IPS-NIHi11 (cell line): ENCODE results near the gene SNRPD2.
"Not testable (repeated sequence)": the region's sequence is repeated elsewhere in the genome, so short reads cannot be mapped to it uniquely, and the experiment has no call there.

Experiments used
- DNase-seq: peaks from one replicate; pipeline ENCODE4 v3.0.0; 2012; ENCODE audit warnings: mixed read lengths, low spot score

Gene SNRPD2

DNA sequence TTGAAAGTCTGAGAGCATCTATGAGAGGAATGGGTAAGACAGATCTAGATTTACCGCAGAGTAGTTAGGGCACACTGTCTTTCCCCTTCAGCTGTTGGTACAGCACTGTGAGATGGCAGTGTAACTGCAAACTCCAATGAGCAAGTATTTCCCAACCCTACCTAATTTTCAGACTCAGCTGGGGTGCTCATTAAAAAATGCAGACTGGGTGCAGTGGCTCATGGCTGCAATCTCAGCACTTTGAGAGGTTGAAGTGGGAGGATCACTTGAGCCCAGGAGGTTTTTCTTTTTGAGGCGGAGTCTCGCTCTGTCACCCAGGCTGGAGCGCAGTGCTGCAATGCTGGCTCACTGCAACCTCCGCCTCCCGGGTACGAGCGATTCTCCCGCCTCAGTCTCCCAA lies 13.4 kb upstream of the SNRPD2 start:
- no peak for DNase-seq

DNA sequence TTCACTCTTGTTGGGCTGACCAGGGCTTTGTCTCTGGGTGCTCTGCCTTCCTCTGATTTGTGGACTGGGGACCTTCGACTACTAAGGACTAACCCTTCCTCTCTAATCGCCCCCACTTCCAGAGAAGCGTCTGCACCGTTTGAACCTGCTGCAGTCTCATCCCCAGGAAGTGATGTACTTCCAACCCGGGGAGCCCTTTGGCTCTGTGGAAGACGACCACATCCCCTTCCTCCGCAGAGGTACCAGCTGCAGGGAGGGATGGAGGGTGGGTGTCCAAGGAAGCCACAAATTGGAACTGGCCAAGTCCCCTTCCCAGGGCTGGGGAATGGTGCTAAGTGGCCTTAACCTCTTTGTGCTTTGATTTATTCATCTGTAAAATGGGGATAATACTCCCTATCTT lies 9.9 kb upstream of the SNRPD2 start:
- DNase-seq, result no peak

GRCh38 chr19:45693106-45693788 lies 1.5 kb upstream of the SNRPD2 start:
- peak; percentile 84 for DNase-seq

DNA sequence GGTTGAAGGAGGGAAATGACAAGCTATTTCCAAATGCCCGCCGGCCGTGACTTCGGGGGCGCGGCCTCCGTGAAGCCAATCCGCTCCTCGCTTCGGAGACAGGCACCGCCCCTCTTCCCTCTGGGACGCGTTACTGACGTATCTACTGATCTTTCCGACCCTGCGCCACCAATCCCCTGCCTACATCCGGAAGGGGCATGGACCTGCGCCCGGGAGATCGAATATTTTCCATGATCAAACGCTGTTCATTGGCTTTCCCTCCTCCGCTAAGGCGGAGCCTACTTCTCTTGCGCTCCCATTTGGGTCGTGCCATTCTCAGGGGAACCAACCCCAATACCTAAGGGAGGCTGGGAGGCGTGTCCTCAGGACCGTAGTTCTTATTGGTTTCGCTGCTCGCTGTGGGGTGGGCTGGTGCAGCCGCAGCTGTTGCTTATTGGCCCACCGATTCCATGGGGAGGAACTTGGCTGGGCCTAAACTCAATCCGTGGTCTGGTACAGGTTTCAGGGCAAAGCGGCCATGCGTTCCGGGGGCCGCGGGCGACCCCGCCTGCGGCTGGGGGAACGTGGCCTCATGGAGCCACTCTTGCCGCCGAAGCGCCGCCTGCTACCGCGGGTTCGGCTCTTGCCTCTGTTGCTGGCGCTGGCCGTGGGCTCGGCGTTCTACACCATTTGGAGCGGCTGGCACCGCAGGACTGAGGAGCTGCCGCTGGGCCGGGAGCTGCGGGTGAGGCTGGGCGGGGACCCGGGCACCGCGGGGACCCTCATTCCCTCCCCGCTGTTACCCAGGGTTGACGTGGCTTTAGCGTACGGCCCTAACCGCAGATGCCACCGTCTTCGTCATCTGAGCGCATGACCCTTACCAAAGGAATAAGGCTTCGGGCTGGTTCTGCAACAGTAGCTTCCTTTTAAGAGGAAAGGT lies 693 bp upstream of the SNRPD2 start, which contains the start of gene QPCTL:
Gene QPCTL (plus strand): TSS at position 480 of the 919 bp plus-strand sequence. CDS start 38 bp downstream, at position 518.
- peak; percentile 92 for DNase-seq

- no peak for DNase-seq
These were observed 4.2 kb downstream of the SNRPD2 start for GRCh38 chr19:45687599-45687998.

- not testable (repeated sequence) for DNase-seq
These were observed 6.7 kb downstream of the SNRPD2 start for GRCh38 chr19:45685045-45685444.

GRCh38 chr19:45682908-45683307 lies 8.8 kb downstream of the SNRPD2 start:
- DNase-seq, result no peak

- DNase-seq, result no peak
These were observed 9.6 kb downstream of the SNRPD2 start for GRCh38 chr19:45682117-45682516.

DNA sequence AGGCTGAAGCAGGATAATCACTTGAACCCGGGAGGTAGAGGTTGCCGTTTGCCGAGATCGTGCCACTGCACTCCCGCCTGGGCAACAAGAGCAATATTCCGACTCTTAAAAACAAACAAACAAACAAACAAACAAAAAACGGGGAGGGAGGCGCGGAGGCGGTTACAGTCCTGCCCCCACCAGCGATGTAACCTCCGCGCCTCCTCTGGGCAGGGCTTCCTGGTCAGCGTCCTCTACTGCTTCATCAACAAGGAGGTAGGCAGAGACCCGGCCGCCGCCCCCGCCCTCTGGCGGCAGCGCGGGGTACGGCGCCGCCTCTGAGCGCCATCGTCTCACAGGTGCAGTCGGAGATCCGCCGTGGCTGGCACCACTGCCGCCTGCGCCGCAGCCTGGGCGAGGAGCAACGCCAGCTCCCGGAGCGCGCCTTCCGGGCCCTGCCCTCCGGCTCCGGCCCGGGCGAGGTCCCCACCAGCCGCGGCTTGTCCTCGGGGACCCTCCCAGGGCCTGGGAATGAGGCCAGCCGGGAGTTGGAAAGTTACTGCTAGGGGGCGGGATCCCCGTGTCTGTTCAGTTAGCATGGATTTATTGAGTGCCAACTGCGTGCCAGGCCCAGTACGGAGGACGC lies 10.2 kb downstream of the SNRPD2 start:
- DNase-seq, result peak; percentile 90

DNA sequence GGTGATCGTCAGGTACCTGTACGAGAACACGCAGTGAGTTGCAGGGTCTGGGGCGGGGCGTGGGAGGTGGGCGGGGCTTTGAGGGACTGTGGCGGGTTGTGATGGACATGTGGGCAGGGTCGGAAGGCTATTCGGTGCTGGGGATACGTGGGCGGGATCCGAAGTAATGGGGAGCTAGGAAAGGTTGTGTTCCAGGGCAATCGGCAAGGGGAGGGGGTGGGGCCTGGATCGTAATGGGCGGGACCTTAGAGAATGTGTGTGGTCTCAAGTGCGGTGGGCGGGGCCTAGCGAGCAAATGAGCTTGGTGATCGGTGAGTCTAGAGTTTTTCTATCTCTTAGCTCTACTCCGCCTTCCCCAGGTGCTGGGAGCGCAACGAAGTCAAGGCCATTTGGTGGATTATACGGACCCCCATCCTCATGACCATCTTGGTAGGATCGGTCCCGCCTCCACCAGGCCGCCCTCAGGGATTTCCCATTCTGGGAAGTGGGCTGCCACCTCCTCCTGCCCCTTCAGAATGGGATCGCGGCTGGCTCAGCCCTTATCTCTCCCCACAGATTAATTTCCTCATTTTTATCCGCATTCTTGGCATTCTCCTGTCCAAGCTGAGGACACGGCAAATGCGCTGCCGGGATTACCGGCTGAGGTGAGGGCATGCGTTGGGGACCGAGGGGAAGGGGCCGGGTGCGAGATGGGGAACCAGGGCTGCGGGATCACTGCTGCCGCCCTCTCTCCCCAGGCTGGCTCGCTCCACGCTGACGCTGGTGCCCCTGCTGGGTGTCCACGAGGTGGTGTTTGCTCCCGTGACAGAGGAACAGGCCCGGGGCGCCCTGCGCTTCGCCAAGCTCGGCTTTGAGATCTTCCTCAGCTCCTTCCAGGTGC lies 14.2 kb downstream of the SNRPD2 start:
- peak; percentile 92 for DNase-seq

GRCh38 chr19:45676851-45677263 lies 14.9 kb downstream of the SNRPD2 start:
- DNase-seq, result peak; percentile 60

- DNase-seq, result no peak
These were observed 16.8 kb downstream of the SNRPD2 start for GRCh38 chr19:45674946-45675345.

DNA sequence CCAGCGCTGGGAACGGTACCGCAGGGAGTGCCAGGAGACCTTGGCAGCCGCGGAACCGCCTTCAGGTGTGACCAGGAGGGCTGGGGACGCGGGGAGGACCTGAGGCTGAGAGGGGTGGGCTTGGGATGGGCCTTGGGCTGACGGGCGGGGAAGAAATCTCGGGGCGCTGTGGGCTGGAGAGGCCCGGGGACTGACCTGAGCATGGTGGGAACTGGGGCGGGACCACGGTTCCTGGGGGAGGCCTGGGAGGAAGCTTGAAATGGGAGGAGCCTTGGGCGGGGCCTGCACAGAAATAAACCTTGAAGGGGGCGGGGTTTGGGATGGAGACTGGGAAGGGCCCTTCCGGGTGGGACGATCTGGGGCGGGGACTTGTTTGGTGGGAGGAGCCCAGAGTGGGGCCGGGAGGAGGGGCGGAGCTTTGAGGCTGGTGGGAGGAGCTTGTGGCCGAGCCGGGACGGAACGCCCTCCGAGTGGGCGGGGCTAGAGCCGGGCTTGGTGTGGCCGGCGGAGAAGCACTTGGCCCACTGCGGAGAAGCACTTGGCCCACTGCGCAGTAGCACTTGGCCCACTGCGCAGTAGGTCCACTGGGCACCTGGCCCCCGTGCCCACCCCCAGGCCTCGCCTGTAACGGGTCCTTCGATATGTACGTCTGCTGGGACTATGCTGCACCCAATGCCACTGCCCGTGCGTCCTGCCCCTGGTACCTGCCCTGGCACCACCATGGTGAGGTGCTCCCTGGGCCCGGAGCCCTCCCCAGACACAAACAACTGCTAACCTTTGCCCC lies 20.9 kb downstream of the SNRPD2 start:
- DNase-seq, result peak; percentile 96

DNA sequence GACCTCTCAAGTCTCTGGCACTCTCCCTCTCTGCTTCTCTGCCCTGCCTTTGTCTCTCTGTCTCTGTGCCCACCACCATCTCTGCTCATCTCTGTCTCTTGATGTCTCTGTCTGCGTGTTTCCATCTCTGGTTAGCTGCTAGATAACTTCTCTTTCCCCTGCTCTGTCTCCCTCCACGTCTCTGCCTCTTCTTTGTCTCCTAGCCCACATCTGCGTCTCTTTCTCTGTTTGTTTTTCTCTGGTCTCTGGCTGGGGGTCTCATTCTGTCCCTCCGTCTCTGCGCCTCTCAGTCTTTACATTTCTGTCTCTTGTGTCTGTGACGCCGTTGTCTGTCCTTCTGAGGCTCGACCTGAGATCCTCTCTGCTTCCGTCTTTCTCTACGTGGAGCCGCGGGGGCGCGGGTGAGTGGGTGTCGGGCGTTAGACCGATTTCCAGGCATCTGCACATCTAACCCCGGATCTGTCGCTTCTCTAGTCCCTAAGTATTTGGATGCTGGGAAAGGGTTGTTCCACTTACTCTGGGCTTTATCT lies 23.3 kb downstream of the SNRPD2 start:
- no peak for DNase-seq

DNA sequence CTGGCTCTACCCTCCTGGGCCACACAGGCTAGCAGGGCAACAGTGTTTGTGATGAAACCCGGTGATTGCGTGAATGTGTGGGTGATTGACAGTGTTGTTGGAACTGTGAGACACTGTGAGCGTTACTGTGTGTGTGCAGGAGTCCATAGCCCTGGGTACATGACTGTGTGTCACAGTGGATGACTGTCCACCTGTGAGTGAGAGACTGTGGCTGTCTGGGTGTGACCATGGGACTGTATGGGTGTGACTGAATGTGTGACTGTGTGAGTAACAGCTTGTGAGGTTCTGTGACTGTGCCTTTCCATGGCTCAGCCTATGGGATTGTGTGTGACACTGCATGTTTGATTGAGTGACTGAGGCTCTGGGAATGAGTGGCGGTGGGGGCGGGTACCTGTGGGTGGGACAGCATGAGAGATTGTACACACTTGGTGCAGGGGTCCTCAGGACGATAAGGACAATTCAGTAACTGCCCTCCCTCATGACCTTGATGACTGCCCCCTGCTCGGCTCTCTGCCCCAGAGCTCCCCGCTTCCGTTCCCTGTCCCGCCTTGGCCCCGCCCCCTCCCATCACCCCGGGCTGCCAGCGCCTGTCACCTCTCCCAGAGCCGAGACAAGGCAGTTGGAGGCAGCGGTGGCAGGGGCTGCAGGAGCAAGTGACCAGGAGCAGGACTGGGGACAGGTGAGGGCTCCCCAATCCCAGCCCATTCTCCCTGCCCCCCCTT lies 24.0 kb downstream of the SNRPD2 start, which contains the start of gene GIPR:
Gene GIPR (plus strand): TSS at position 602 of the 722 bp plus-strand sequence. CDS start 1,300 bp downstream, outside the sequence.
- DNase-seq, result peak; percentile 79

GRCh38 chr19:45664575-45664974 lies 27.2 kb downstream of the SNRPD2 start:
- no peak for DNase-seq

DNA sequence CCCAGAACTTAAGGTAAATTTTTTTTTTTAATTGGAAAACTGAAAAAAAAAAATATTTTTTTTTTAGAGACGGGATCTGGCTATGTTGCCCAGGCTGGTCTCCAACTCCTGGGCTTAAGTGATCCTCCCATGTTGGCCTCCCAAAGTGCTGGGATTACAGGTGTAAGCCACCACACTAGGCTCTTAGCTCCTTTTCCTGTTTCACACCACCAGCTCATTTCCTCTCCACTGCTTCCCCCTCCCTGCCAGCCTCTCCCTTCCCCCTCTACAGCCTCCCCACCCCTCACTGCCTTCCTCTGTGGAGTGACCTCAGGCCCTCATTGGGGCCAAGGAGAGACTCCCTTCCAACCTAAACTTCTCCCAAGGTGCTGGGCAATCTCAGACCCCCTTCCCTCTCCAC lies 28.0 kb downstream of the SNRPD2 start:
- no peak for DNase-seq

DNA sequence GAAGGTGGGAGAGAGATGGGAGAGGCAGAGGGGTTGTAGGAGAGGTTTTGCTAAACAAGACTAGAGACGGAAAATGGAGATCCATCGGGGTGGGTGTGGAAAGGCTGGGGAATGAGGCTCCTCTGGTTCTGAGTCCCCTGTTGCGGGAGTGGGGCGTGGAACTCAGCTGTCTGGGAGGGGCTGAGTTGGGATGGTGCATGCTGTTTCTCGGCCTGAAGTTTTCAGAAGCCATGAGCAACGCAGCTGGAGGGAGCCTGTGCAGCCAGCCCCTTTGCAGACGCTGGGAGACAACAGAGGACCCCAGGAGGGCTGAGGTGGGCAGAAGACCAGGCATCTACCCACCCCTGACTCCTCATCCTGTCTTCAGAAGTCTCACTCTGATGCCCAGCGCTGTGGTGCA lies 31.1 kb downstream of the SNRPD2 start:
- DNase-seq, result peak; percentile 13

GRCh38 chr19:45659096-45659729 lies 32.5 kb downstream of the SNRPD2 start:
- DNase-seq, result no peak
